ENCODE results near the gene TSPAN7. TPM values are rescaled to one million over a fixed set of nuclear protein-coding genes. Genes with fewer than 3 reads are reported as not detected.

TSPAN7 gene
- total RNA-seq, 1 donor: 0.09 TPM

GRCh38 chrX:38583181-38583580 lies 21.8 kb downstream of the TSPAN7 start:
- no peak for DNase-seq (ENCODE audit: low read depth)
- TF ChIP-seq CTCF (IDR thresholded peaks at IDR 0.05; ENCODE audit: insufficient read depth, low read length): no peak
- H3K4me3 ChIP-seq (ENCODE audit: low read depth, low read length): no peak overlapping the region

DNA sequence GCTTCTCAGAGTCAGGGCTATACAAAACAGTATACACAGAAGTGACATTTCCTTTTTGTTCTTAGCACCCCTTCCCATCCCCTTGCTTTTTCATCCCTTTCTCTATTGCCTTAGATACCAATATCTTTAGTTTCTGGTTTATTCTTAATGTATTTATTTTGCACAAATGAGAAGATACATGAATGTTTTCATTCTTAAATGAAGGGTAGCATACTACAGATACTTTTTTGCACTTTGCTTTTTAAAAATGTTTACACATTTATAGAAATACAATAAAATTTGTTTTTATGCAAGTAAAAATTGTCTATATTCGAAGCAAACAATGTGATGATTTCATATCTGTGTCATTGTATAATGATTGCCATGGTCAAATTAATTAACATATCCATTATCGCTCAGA lies 33.1 kb downstream of the TSPAN7 start:
- no peak for TF ChIP-seq CTCF (IDR thresholded peaks at IDR 0.05; ENCODE audit: insufficient read depth, low read length)
- no peak for DNase-seq (ENCODE audit: low read depth)
- no peak overlapping the region for H3K4me3 ChIP-seq (ENCODE audit: low read depth, low read length)

- DNase-seq (ENCODE audit: low read depth): no peak
- no peak for TF ChIP-seq CTCF (IDR thresholded peaks at IDR 0.05; ENCODE audit: insufficient read depth, low read length)
- H3K4me3 ChIP-seq (ENCODE audit: low read depth, low read length): no peak overlapping the region
Observed at GRCh38 chrX:38595801-38596200, 34.5 kb downstream of the TSPAN7 start.

- TF ChIP-seq CTCF (IDR thresholded peaks at IDR 0.05; ENCODE audit: insufficient read depth, low read length): no peak
- H3K4me3 ChIP-seq (ENCODE audit: low read depth, low read length): no peak overlapping the region
- no peak for DNase-seq (ENCODE audit: low read depth)
Observed at GRCh38 chrX:38596939-38597338, 35.6 kb downstream of the TSPAN7 start.

DNA sequence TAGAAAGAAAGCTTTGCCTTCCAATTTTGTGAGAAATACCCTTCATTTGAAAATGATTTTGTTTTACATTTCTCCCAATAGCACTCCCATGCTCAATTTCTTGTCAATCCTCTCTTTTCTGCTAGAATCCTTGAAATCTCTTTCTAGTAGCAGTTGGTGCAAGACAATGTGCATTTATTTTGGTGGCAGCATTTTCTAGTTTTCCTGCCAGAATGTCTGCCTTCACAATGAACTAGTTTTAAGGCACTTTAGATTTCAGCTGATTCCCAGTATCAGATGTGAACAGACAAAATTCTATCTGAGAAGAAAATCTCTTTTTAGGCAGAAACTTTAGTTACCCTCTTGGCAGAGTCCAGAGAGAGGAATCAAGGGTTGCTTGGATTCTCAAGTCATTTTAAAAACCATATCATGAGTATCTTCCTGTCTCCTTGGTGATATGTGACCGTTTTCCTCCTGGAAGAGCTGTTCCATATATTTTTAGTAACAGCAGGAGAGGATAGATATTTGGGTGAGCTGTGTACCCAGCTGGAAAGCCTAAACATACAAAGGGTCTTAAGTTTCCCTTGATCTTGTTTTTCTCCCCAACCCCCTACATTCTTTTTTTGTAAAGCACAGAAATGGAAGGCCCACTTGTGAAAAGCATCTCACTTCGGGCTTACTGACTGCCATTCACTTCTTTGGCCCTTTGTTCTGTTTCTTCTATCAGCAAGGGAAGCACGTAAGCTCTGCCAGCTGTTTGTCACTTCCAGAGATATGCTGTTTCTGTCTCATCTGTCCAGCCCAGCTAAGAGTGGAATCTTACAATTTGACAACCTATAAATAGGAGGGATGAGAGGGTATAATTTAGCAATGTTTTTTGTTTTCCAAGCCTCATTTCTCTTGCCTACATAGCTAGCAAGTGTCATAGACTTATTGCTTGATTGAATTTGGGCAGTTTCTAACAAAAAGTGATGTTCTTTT lies 38.7 kb downstream of the TSPAN7 start:
- TF ChIP-seq CTCF (IDR thresholded peaks at IDR 0.05; ENCODE audit: insufficient read depth, low read length): no peak
- DNase-seq (ENCODE audit: low read depth): no peak
- H3K4me3 ChIP-seq (ENCODE audit: low read depth, low read length): no peak overlapping the region

- H3K4me3 ChIP-seq (ENCODE audit: low read depth, low read length): no peak overlapping the region
- TF ChIP-seq CTCF (IDR thresholded peaks at IDR 0.05; ENCODE audit: insufficient read depth, low read length): no peak
- no peak for DNase-seq (ENCODE audit: low read depth)
Observed at GRCh38 chrX:38601866-38602265, 40.5 kb downstream of the TSPAN7 start.

Measured in fibroblast of the aortic adventitia (primary cell).